NCI-H128 (cell line): ENCODE measurements around the gene TCF7L1.

Experiments
- DNase-seq: peaks from one replicate; lab custom pipeline; 2025; ENCODE audit not compliant: unreplicated experiment; lab: John Stamatoyannopoulos, UW

TCF7L1 gene

DNA sequence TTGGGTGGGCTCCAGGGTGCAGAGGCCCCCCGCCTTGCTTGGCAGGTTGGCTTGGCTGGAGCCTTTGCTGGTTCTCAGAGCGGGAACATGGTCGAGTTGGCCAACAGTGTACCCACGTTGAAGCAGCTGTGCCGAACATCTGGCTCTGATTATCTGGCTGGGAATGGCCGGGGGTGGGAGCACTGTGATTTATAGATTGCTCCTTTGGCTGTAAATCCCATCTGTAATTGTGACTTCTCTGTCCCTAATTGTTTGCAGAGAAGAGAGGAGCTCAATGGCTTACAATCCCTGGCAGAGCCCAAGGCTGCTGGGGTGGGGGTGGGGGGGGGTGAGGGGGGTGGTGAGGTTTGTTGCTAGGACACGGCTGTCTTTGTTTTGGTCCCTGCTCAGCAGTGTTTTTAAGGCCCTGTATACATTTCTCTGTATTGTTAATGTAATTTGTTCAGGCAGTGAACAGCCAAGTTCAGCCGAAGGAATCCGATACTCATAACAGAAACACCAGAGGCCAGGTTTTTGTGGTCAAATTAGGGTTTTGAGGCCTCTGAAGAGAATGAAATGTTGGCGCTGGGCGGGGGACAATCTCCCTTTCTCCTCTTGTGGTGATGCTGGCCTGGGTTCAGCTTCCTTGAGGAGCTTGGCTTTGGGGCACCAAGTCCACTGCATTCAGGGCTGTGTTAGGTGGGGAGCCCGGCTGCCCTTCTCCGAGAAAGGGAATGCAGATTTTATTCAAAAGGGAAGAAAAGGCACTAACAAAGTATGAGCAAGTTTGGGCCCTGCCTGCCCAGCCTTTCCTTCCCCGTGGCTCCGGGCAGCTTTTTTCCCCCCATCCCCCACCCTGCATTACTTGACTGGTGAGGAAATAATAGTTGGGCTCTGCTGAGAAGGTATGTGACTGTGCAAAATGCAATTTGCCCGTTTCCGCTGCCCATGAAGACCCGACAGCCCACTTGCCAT lies 82.5 kb downstream of the TCF7L1 start:
- DNase-seq = no peak

GRCh38 chr2:85216927-85217326 lies 83.7 kb downstream of the TCF7L1 start:
- DNase-seq = no peak

- no peak for DNase-seq
Measured at GRCh38 chr2:85221067-85221691, 88.0 kb downstream of the TCF7L1 start.

GRCh38 chr2:85222792-85223191 lies 89.6 kb downstream of the TCF7L1 start:
- DNase-seq = no peak

GRCh38 chr2:85226783-85227182 lies 93.6 kb downstream of the TCF7L1 start:
- no peak for DNase-seq

GRCh38 chr2:85230679-85231467 lies 97.7 kb downstream of the TCF7L1 start:
- DNase-seq = no peak

DNA sequence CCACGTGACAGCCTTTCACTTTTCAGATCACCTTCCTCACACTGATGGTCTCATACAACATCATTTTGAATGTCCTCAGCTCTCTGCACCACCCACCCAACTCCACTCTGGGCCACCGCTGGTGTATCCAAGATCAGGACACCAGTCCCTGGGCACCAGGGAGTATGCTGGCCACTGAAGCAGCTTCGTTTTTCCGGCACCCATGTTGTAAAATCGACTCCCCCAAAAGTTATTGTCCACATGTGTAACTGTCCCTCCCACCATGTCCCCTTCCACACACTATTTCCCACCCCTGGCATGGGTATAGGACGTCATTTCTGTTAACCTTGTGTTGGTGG lies 98.2 kb downstream of the TCF7L1 start:
- no peak for DNase-seq

DNA sequence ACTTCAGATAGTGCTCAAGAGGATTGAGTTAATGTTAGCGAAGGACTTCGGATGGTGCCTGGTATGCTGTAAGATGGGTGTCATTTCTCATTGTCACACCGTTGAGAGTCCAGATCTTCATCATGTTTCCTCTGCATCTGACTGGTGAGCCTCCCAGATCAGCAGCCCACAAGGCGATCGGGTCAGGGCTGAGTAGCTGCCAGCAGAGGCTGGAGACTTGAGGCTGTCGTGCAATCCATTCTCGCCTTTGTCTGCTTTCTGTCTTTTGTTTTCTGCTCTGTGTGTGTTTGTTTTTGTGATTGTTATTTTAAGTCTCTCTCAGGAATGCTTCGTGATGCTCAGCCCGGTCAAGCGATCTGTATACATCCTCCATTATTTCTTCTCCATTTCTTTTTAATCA lies 98.8 kb downstream of the TCF7L1 start:
- no peak for DNase-seq

GRCh38 chr2:85234868-85235267 lies 101.7 kb downstream of the TCF7L1 start:
- peak; percentile 64 for DNase-seq

- DNase-seq = no peak
Measured at GRCh38 chr2:85235281-85235680, 102.1 kb downstream of the TCF7L1 start.

DNA sequence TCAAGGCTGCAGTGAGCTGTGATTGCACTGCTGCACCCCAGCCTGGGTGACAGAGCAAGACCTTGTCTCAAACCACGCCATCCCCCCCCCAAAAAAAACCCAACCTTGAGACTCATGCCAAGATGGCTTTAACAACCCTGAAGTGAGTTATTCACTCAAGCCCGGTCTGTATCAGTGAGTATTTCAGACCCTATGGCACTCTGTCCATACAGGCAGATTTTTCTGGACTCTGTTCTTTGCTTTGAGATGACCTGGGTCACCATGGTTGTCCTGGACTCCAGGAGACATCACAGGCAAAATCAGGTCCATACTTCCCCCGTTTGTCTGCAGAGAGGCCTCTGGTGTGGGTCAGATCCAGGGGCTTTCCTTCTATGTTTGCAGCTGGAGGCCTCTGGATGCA lies 102.9 kb downstream of the TCF7L1 start:
- DNase-seq = no peak

GRCh38 chr2:85237849-85238565 lies 104.8 kb downstream of the TCF7L1 start:
- no peak for DNase-seq

DNA sequence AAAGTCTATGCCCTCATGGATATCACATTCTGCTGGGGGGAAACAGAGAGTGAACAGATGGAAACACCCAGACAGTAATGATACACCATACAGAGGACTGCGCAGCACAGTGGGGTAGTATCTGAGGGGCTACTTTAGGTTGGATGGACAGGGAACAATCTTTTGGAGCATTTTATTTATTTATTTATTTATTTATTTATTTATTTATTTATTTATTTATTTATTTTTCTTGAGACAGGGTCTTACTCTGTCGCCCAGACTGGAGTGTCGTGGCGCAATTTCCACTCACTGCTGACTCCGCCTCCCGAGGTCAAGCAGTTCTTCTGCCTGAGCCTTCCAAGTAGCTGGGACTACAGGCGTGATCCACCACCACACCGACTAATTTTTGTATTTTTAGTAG lies 105.4 kb downstream of the TCF7L1 start:
- DNase-seq = no peak

DNA sequence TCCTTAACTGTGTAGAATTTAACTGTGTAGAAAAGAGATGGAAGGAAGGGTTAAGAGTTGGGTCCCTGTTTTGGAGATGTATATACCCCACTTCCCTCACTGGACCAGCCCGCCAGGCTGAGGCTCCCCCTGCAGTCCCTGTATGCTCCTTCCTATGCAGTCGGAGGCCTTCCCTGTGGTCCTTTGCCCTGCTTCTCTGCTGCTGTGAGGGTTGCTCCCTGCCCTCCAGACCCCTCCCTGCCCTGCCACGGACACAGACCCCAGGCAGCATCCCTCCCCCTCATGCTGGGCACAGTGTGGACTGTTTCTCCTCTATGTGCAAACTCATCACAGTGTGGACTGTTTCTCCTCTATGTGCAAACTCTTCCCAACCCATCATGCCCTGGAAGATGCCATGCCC lies 105.9 kb downstream of the TCF7L1 start:
- no peak for DNase-seq

GRCh38 chr2:85240055-85240454 lies 106.9 kb downstream of the TCF7L1 start:
- no peak for DNase-seq

DNA sequence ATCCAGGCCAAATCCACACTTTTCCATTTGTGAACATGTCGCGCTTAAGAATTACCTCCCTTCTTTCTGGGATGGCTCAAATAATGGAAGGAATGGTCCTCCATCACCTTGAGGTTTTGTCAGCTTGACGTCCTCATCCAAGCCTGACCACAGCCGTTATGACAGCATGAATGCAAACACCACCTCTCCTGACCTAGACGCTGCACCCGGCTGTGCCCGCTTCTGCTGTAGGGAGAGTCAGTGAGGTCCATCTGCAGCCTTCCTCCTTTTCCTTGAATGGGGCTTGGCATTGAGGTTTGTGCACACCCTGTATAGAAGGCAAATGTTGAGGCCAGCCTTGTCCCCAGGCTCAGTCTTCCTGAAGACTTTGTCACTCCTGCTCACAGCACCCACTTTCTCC lies 109.1 kb downstream of the TCF7L1 start:
- no peak for DNase-seq

- DNase-seq = no peak
Measured at GRCh38 chr2:85243101-85244072, 110.2 kb downstream of the TCF7L1 start.

DNA sequence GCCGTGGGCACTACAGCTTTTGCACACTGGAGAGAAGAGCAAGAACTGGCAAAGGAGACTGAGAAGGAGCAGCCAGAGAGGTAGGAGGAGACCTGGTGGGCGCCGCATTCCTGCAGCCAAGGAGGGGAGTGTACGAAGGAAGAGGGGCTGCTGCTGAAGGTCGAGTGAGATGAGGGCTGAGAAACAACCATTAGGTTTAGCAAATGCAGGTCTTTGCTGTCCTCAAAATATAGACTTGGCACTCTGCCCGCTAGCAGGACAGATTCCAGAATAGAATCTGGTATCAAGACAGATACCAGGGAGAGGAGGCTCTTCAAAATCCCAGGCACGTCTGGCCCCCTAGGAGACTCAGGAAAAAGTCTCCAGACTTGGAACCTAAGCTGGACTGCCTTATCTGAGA lies 111.6 kb downstream of the TCF7L1 start:
- DNase-seq = no peak

DNA sequence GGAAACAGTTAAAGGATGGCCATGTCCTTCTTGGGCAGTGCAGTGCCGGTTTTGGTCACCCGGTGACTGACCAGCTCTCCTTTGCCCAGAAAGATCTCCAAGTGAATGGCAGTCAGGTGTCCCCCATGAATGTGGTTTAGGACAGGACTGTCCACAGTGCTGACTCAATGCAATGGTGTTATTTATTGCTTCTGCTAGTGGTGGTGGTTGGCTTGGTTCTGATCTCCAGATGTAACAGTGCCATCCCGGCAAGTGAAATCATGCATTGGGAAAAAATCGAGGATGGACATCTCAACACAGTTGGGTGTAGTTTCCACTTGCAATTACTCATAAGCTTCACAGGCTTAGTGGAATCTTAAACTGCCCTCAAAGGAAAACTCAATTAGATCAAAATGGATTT lies 112.7 kb downstream of the TCF7L1 start:
- no peak for DNase-seq

GRCh38 chr2:85246348-85246747 lies 113.2 kb downstream of the TCF7L1 start:
- no peak for DNase-seq
